ENCODE data around the gene MICB.

The MICB gene

DNA sequence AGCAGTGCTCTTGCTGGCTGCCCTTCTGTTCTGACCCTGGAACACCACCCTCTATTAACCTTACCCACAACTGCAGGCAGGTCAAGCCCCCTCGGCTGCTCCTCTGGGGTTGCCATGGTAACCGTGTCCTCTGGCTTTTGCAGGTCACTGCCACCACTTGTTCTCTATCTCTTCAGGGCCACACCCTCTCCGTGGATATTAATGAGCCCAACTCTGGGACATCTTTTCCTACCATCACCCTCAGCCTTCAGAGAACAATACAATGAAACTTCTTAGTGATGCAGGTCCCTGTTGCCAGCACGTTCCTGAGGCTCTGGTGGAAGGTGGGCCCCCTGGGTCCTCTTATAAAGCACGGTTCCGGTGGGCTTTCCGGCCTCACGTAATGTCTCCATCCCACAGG is 30.8 kb upstream of the MICB start:
- DNase-seq (ENCODE audit: low read depth), result no peak
- TF ChIP-seq, protein P1, sequence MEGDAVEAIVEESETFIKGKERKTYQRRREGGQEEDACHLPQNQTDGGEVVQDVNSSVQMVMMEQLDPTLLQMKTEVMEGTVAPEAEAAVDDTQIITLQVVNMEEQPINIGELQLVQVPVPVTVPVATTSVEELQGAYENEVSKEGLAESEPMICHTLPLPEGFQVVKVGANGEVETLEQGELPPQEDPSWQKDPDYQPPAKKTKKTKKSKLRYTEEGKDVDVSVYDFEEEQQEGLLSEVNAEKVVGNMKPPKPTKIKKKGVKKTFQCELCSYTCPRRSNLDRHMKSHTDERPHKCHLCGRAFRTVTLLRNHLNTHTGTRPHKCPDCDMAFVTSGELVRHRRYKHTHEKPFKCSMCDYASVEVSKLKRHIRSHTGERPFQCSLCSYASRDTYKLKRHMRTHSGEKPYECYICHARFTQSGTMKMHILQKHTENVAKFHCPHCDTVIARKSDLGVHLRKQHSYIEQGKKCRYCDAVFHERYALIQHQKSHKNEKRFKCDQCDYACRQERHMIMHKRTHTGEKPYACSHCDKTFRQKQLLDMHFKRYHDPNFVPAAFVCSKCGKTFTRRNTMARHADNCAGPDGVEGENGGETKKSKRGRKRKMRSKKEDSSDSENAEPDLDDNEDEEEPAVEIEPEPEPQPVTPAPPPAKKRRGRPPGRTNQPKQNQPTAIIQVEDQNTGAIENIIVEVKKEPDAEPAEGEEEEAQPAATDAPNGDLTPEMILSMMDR (IDR thresholded peaks at IDR 0.05; ENCODE audit: control insufficient read depth, extremely low read depth, insufficient read depth), result no peak
- H3K4me3 ChIP-seq (ENCODE audit: low read depth, low read length), result no peak overlapping the region

DNA sequence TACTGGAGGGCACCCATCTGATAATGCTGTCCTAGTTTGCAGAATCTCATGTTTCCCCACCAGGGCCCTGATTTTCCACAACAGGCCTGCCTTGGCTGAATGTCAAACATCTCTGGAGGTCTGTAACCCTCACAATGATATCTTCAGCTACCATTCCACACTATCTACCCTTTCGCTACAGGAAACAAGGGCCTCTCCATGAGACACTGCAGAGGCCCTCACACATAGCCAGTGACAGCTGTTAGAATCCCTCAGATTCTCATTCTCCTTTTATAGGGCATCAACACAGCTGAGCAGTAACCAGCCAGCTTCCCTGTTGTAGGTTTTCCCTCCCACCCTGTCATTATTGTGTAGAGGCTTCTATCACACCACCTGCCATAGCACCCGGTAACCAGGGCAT is 29.6 kb upstream of the MICB start:
- no peak overlapping the region for H3K4me3 ChIP-seq (ENCODE audit: low read depth, low read length)
- TF ChIP-seq, protein P1 (IDR thresholded peaks at IDR 0.05; ENCODE audit: control insufficient read depth, extremely low read depth, insufficient read depth), result no peak
- DNase-seq (ENCODE audit: low read depth), result no peak

DNA sequence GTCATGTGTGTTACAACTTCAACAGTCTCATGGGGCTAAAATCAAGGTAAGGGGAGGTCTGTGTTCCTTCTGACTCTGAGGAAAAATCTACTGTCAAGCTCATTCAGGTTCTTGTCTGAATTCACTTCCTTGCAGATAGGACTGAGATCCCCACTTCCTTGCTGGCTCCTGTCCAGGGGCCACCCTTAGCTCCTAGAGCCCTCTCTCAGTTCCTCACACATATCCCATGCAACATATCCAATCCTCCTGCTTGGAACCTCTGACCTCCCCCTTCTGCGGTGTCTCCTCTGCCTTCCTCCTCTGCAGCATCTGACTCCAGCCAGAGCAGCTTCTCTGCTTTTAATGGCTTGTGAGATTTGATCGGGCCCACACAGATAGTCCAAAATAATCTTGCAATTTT is 27.1 kb upstream of the MICB start:
- no peak for DNase-seq (ENCODE audit: low read depth)
- TF ChIP-seq, protein P1 (IDR thresholded peaks at IDR 0.05; ENCODE audit: control insufficient read depth, extremely low read depth, insufficient read depth), result no peak
- no peak overlapping the region for H3K4me3 ChIP-seq (ENCODE audit: low read depth, low read length)

DNA sequence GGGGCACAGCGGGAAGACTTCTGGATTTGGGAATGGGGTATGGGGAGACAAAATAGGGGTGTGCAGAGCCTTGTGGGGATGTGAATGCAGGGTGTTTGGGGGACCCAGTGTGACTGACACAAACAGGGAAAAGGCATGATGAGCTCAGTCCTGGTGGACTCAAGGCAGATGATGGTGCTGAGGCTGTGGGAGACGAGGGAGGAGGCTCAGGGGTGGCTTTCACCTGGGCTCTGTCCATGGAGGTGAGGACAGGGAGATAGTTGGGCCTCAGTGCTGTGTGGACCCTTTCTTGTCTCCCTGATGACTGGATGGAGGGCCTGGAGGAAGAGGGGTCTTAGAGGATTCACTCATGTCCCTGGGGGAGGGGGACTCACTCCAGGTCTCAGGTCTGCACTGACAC is 26.2 kb upstream of the MICB start:
- TF ChIP-seq, protein P1 (IDR thresholded peaks at IDR 0.05; ENCODE audit: control insufficient read depth, extremely low read depth, insufficient read depth), result no peak
- no peak for DNase-seq (ENCODE audit: low read depth)

DNA sequence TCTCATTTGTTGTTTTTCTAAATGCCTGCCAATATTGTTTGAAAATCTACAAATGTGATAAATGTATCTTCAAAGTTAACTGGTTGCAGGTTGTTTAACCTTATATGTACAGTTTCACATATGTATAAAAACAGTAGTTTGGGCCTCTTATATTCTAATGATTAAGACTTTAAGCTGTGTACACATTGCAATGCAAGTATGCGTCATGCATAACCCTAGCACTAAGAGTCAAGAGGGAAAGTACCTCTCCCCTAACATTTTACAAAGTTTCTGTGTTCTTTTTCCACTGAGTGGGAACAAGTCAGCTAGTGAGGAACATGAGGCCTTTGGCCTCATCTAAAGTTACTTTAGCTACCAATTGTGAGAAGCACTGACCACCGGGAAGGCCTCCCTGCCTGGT is 25.7 kb upstream of the MICB start:
- DNase-seq (ENCODE audit: low read depth), result no peak
- TF ChIP-seq, protein P1 (IDR thresholded peaks at IDR 0.05; ENCODE audit: control insufficient read depth, extremely low read depth, insufficient read depth), result no peak

More for the DNA sequence above, 26.2 kb upstream of the MICB start:
- no peak overlapping the region for H3K4me3 ChIP-seq (ENCODE audit: low read depth, low read length)

DNA sequence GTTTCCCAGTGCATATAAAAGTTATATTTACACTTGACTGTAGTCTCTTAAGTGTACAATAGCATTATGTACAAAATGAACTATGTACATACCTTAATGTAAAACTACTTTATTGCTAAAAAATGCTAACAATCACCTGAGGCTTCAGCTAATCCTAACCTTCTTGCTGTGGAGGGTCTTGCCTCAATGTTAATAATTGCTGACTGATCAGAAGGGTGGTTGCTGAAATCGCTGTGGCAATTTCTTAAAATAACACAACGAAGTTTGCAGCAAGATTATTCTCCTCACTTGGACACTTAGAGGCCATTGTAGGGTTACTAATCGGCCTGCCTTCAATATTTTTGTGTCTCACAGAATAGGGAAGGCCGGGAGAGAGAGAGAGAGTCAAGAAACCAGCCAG is 24.7 kb upstream of the MICB start:
- DNase-seq (ENCODE audit: low read depth), result no peak
- TF ChIP-seq, protein P1 (IDR thresholded peaks at IDR 0.05; ENCODE audit: control insufficient read depth, extremely low read depth, insufficient read depth), result no peak
- no peak overlapping the region for H3K4me3 ChIP-seq (ENCODE audit: low read depth, low read length)

More for the DNA sequence above, 25.7 kb upstream of the MICB start:
- H3K4me3 ChIP-seq (ENCODE audit: low read depth, low read length), result no peak overlapping the region
